PC-3 (cell line): Measurements from ENCODE around the gene KRT73. TPM values are rescaled to one million over a fixed set of nuclear protein-coding genes. Genes with fewer than 3 reads are reported as not detected.
A peak's percentile ranks its signal among the peaks of the same experiment; 100 is the strongest.

Experiments
- ATAC-seq: fragments of 200-7000 bp; cut with Tn5 transposase; 2 replicates; pipeline ENCODE4 v1.9.1; 2020; ENCODE audit warnings: mild to moderate bottlenecking, moderate library complexity
- BruUV-seq: library from RNA; stranded (reverse); fragments of 400-500 nt; replicated peaks from 2 replicates; lab custom pipeline; 2021; lab: Mats Ljungman, UMichigan
- CTCF ChIA-PET: fragments of 300-600 bp; sonication (Branson Sonifier 250); formaldehyde crosslinking; loops from one replicate; lab custom pipeline; 2022; ENCODE audit warnings: antibody characterized with exemption; lab: Charles Lee
- POLR2A ChIA-PET: fragments of 300-600 bp; sonication (Branson Sonifier 250); formaldehyde crosslinking; loops from one replicate; lab custom pipeline; 2022; ENCODE audit warnings: antibody characterized with exemption; ENCODE audit not compliant: unreplicated experiment; lab: Charles Lee
- DNase-seq: peaks from one replicate; pipeline ENCODE4 v3.0.0-alpha.2; 2015
- H2AFZ ChIP-seq: fragments of 300-600 bp; sonication (generic); 2 replicates; pipeline ENCODE4 v1.6.0; 2016; ENCODE audit warnings: antibody characterized with exemption, low read length
- H3F3A ChIP-seq: fragments of 300-600 bp; sonication (generic); one replicate; pipeline ENCODE4 v1.6.0; 2017; ENCODE audit warnings: antibody characterized with exemption, low read length, control low read depth, mild to moderate bottlenecking; ENCODE audit not compliant: unreplicated experiment
- H3K27ac ChIP-seq: fragments of 300-600 bp; sonication (generic); 2 replicates; pipeline ENCODE4 v1.5.1; 2016; ENCODE audit warnings: mild to moderate bottlenecking, low read length
- H3K27me3 ChIP-seq: fragments of 300-600 bp; sonication (generic); 2 replicates; pipeline ENCODE4 v1.6.1; 2016; ENCODE audit warnings: low read length, mixed read lengths
- H3K36me3 ChIP-seq: fragments of 300-600 bp; sonication (generic); 2 replicates; pipeline ENCODE4 v1.6.1; 2016; ENCODE audit warnings: low read depth, mixed run types, low read length, mixed read lengths
- H3K4me1 ChIP-seq: fragments of 300-600 bp; sonication (generic); 2 replicates; pipeline ENCODE4 v1.5.1; 2016; ENCODE audit warnings: low read length; ENCODE audit not compliant: insufficient read depth
- H3K4me2 ChIP-seq: fragments of 300-600 bp; sonication (generic); 2 replicates; pipeline ENCODE4 v1.6.0; 2016; ENCODE audit warnings: low read length
- H3K4me3 ChIP-seq: fragments of 300-600 bp; sonication (generic); 2 replicates; pipeline ENCODE4 v1.5.1; 2016; ENCODE audit warnings: mild to moderate bottlenecking, low read length, mixed read lengths
- H3K79me2 ChIP-seq: fragments of 300-600 bp; sonication (generic); 2 replicates; pipeline ENCODE4 v1.6.1; 2017; ENCODE audit warnings: low read length, mixed read lengths
- H3K9ac ChIP-seq: fragments of 300-600 bp; sonication (generic); 2 replicates; pipeline ENCODE4 v1.6.0; 2016; ENCODE audit warnings: mild to moderate bottlenecking, low read length
- H3K9me2 ChIP-seq: fragments of 300-600 bp; sonication (generic); replicated peaks from 2 replicates; pipeline ENCODE4 v1.6.1; 2016; ENCODE audit warnings: mixed run types, low read length, mixed read lengths
- H3K9me3 ChIP-seq: fragments of 300-600 bp; sonication (generic); 2 replicates; pipeline ENCODE4 v1.6.1; 2016; ENCODE audit warnings: low read length, mixed read lengths
- H4K20me1 ChIP-seq: fragments of 300-600 bp; sonication (generic); 2 replicates; pipeline ENCODE4 v1.6.1; 2016; ENCODE audit warnings: low read length, mixed read lengths
- EZH2 ChIP-seq: fragments of 300-600 bp; sonication (generic); IDR thresholded peaks from one replicate; pipeline ENCODE4 v1.6.1; 2017; ENCODE audit warnings: antibody characterized with exemption, mild to moderate bottlenecking, low read length; ENCODE audit not compliant: unreplicated experiment
- EZH2phosphoT487 ChIP-seq: fragments of 300-600 bp; sonication (generic); IDR thresholded peaks from 2 replicates; pipeline ENCODE4 v1.6.1; 2018; ENCODE audit warnings: mild to moderate bottlenecking, antibody characterized with exemption, low read length, borderline replicate concordance
- intact Hi-C: fragments of 100-400 bp; cut with micrococcal nuclease; formaldehyde crosslinking; loops from 2 replicates; pipeline ENCODE4 v1.9.0; 2023
- total RNA-seq: library from RNA; depleted of rRNA; stranded (reverse); fragments of >200 nt; gene quantifications from 2 replicates; pipeline ENCODE4 v1.2.3, GENCODE V29; 2014
- TF ChIP-seq, protein P1 (sequence below): fragments of 300-600 bp; sonication (generic); conservative IDR thresholded peaks from 2 replicates; pipeline ENCODE4 v1.5.1; 2017; ENCODE audit warnings: antibody characterized with exemption, low read depth, mild to moderate bottlenecking, low read length

The KRT73 gene
- total RNA-seq, 1 experiment from 2014 or later, result not detected

- ChIA-PET CTCF (interaction anchor here (0.6 kb wide), 1 partner anchor 588 kb away, joined by 4 read pairs; no protein-coding TSS in a partner anchor), POLR2A (no interaction called here)
- H4K20me1 ChIP-seq, result no peaks in the 10 kb centered on the region
- H3K4me2 ChIP-seq, result no peak overlapping the region
- intact Hi-C loops, result no loop called here
- no peak overlapping the region for H3K9ac ChIP-seq
- no peaks in the 10 kb centered on the region for H3K9me3 ChIP-seq
- no TSS peak for BruUV-seq
- H3F3A ChIP-seq, result no peaks in the 10 kb centered on the region
- no peaks in the 10 kb centered on the region for H3K9me2 ChIP-seq
- no peak for TF ChIP-seq EZH2phosphoT487
- no peak for TF ChIP-seq EZH2
- TF ChIP-seq, protein P1, sequence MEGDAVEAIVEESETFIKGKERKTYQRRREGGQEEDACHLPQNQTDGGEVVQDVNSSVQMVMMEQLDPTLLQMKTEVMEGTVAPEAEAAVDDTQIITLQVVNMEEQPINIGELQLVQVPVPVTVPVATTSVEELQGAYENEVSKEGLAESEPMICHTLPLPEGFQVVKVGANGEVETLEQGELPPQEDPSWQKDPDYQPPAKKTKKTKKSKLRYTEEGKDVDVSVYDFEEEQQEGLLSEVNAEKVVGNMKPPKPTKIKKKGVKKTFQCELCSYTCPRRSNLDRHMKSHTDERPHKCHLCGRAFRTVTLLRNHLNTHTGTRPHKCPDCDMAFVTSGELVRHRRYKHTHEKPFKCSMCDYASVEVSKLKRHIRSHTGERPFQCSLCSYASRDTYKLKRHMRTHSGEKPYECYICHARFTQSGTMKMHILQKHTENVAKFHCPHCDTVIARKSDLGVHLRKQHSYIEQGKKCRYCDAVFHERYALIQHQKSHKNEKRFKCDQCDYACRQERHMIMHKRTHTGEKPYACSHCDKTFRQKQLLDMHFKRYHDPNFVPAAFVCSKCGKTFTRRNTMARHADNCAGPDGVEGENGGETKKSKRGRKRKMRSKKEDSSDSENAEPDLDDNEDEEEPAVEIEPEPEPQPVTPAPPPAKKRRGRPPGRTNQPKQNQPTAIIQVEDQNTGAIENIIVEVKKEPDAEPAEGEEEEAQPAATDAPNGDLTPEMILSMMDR, result no peak
- no peak overlapping the region for H3K27ac ChIP-seq
- DNase-seq, result no peak
- no peaks in the 10 kb centered on the region; the same call in 1 of the 2 replicates for H3K27me3 ChIP-seq
- H3K4me1 ChIP-seq, result peaks cover 17% of the 10 kb centered on the region
- no peak overlapping the region for H2AFZ ChIP-seq
- H3K36me3 ChIP-seq, result no peaks in the 10 kb centered on the region
- ATAC-seq, result no peak
- no peaks in the 10 kb centered on the region for H3K79me2 ChIP-seq
- no peak overlapping the region for H3K4me3 ChIP-seq
Measured at GRCh38 chr12:52657250-52657902, 39.0 kb upstream of the KRT73 start.

DNA sequence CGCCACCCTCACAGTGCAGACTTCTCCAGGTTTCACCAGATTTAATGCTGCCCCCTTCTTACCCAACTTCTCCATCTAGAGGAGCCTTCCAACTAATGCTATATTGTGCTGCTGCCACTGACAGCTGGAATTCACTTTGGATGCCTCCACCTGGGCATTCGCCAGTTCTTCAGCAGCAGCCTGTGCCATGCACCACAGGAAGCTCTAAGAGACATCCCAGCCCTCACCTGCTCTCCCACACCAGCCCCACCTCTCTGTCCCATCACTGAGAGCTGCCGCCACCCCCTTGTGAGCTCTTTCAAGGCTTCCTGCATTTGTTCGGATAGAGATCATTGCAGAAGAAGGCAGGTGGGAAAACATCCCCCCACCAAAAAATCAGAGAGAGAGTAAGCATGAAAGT is 38.3 kb upstream of the KRT73 start:
- H3F3A ChIP-seq, result no peaks in the 10 kb centered on the region
- POLR2A ChIA-PET, result no interaction called here
- no peak overlapping the region for H3K9ac ChIP-seq
- no TSS peak for BruUV-seq
- H3K79me2 ChIP-seq, result no peaks in the 10 kb centered on the region
- H3K27ac ChIP-seq, result no peak overlapping the region
- H3K4me2 ChIP-seq, result no peak overlapping the region
- no peaks in the 10 kb centered on the region for H4K20me1 ChIP-seq
- H3K36me3 ChIP-seq, result no peaks in the 10 kb centered on the region
- H3K27me3 ChIP-seq, result no peaks in the 10 kb centered on the region; the same call in 1 of the 2 replicates
- peaks cover 17% of the 10 kb centered on the region for H3K4me1 ChIP-seq
- intact Hi-C loops, result no loop called here
- TF ChIP-seq, protein P1, result no peak
- no peak for TF ChIP-seq EZH2
- no peak for TF ChIP-seq EZH2phosphoT487
- no peaks in the 10 kb centered on the region for H3K9me3 ChIP-seq
- ATAC-seq, result no peak
- H3K4me3 ChIP-seq, result no peak overlapping the region
- no peak overlapping the region for H2AFZ ChIP-seq
- no peak for DNase-seq
- no peaks in the 10 kb centered on the region for H3K9me2 ChIP-seq
- CTCF ChIA-PET, result no interaction called here

DNA sequence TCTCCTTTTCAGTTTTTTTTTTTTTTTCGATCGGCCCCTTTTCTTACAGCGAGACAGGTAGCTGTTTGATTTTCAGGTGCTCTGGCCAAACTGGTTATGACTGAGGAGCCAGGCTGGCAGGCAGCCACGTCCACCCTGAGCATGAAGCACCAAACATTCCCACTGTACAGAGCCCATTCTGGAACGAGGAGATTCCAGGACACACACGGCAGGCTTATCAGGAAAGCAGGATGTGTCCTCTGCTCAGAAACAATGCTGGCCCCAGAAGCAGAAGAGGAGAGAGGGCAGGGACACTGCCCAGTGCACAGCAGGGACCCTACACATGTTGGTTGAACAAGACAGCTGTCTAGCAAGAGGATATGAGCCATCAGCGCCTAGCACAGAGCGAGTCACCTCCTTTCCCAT is 37.4 kb upstream of the KRT73 start:
- no peak overlapping the region for H3K9ac ChIP-seq
- no peaks in the 10 kb centered on the region for H3K79me2 ChIP-seq
- TF ChIP-seq EZH2phosphoT487 (no peak), EZH2 (no peak)
- TF ChIP-seq, protein P1, result no peak
- no peaks in the 10 kb centered on the region for H3K9me2 ChIP-seq
- no peaks in the 10 kb centered on the region for H3K9me3 ChIP-seq
- no peaks in the 10 kb centered on the region for H4K20me1 ChIP-seq
- intact Hi-C loops, result no loop called here
- POLR2A ChIA-PET, result no interaction called here
- no peaks in the 10 kb centered on the region; the same call in 1 of the 2 replicates for H3K27me3 ChIP-seq
- H3K4me1 ChIP-seq, result peaks cover 22% of the 10 kb centered on the region
- peak overlapping the region; percentile 27; the same call in 1 of the 2 replicates for H2AFZ ChIP-seq
- no peaks in the 10 kb centered on the region for H3F3A ChIP-seq
- peak overlapping the region; percentile 27 for H3K27ac ChIP-seq
- H3K36me3 ChIP-seq, result no peaks in the 10 kb centered on the region
- peak overlapping the region; percentile 49; the same call in 1 of the 2 replicates for H3K4me3 ChIP-seq
- no TSS peak for BruUV-seq
- CTCF ChIA-PET, result no interaction called here
- ATAC-seq (no peak), DNase-seq (peak; percentile 75)
- H3K4me2 ChIP-seq, result peak overlapping the region; percentile 77
